ACC112 (cell line): ENCODE measurements around the gene DPH2.
A peak's percentile ranks its signal among the peaks of the same experiment; 100 is the strongest.

Experiments used
- H2AFZ ChIP-seq: fragments of 200-600 bp; sonication (generic); one replicate; pipeline ENCODE4 v1.6.0; 2017; ENCODE audit warnings: antibody characterized with exemption, low read length; ENCODE audit not compliant: unreplicated experiment
- H3K27ac ChIP-seq: fragments of 200-600 bp; sonication (generic); 2 replicates; pipeline ENCODE4 v1.5.1; 2014; ENCODE audit warnings: low read depth, mild to moderate bottlenecking, antibody characterized with exemption, low read length, moderate library complexity
- H3K27me3 ChIP-seq: fragments of 200-600 bp; sonication (generic); 2 replicates; pipeline ENCODE4 v1.6.1; 2014; ENCODE audit warnings: mild to moderate bottlenecking, antibody characterized with exemption, low read length, moderate library complexity, mixed read lengths; ENCODE audit not compliant: insufficient read depth
- H3K36me3 ChIP-seq: fragments of 200-600 bp; sonication (generic); 2 replicates; pipeline ENCODE4 v1.6.1; 2016; ENCODE audit warnings: mild to moderate bottlenecking, antibody characterized with exemption, low read length, moderate library complexity, mixed read lengths; ENCODE audit not compliant: insufficient read depth
- H3K4me1 ChIP-seq: fragments of 200-600 bp; sonication (generic); one replicate; pipeline ENCODE4 v1.6.1; 2016; ENCODE audit warnings: low read length, mixed read lengths; ENCODE audit not compliant: insufficient read depth, unreplicated experiment, control insufficient read depth
- H3K4me3 ChIP-seq: fragments of 200-600 bp; sonication (generic); 2 replicates; pipeline ENCODE4 v1.5.1; 2014; ENCODE audit warnings: mild to moderate bottlenecking, low read depth, low read length
- H3K79me2 ChIP-seq: fragments of 200-600 bp; sonication (generic); one replicate; pipeline ENCODE4 v1.6.0; 2016; ENCODE audit warnings: low read length; ENCODE audit not compliant: control insufficient read depth, unreplicated experiment, insufficient read depth

Gene DPH2

DNA sequence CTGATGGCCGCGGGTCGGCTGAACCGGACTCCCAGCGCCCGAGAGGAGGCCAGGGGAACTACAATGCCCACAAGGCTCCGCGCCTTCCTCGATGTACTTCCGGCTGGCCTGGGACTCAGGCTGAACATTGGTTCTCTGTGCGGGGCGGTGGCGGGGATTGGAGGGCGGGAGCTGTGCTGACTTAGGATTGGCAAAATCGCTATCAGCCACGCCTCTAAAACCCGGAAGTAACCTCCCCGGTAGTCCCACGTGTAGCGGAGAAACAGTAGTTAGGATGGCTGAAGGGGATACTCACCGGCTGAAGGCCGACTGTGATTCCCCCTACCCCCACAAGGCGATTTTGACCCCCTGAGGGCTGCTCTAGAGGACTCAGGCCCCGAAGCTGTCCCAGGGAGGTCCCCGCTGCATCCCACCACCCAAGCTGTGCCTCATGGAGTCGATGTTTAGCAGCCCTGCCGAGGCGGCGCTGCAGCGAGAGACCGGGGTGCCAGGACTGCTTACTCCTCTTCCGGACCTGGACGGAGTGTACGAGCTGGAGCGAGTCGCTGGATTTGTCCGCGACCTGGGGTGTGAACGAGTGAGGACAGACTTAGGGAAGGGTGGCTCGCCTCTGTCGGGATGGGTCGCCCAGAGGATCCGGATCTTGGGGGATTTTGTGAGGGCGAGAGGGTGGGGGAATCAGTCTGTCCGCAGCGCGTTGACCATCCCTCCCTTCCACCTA lies at the start of gene DPH2:
TSS of gene DPH2 (plus strand) at position 265 of the 721 bp plus-strand sequence. CDS start at position 431, 166 bp downstream.
- no peaks in the 10 kb centered on the region; the same call in 1 of the 2 replicates for H3K36me3 ChIP-seq
- no peak within 1 kb of the TSS for H3K27ac ChIP-seq
- H3K79me2 ChIP-seq: peaks cover 9% of the 10 kb centered on the region
- H3K4me1 ChIP-seq: peaks cover 7% of the 10 kb centered on the region
- H3K27me3 ChIP-seq: no peaks in the 10 kb centered on the region
- peak within 1 kb of the TSS; percentile 97 for H2AFZ ChIP-seq
- peak within 1 kb of the TSS; percentile 99 for H3K4me3 ChIP-seq

- Histone ChIP-seq H3K27me3 (no peaks in the 10 kb centered on the region), H3K27ac (peak overlapping the region; percentile 61; the same call in 1 of the 2 replicates), H3K79me2 (no peaks in the 10 kb centered on the region), H3K4me3 (no peak overlapping the region), H3K36me3 (peaks cover 5% of the 10 kb centered on the region; the same call in 1 of the 2 replicates), H2AFZ (no peak overlapping the region), H3K4me1 (peaks cover 11% of the 10 kb centered on the region)
Measured at GRCh38 chr1:43921022-43921421, 48.8 kb upstream of the DPH2 start.

- no peaks in the 10 kb centered on the region for H3K79me2 ChIP-seq
- H3K4me1 ChIP-seq: peaks cover 11% of the 10 kb centered on the region
- H3K27ac ChIP-seq: no peak overlapping the region
- H3K27me3 ChIP-seq: no peaks in the 10 kb centered on the region
- H3K36me3 ChIP-seq: peaks cover 5% of the 10 kb centered on the region; the same call in 1 of the 2 replicates
- no peak overlapping the region for H2AFZ ChIP-seq
- no peak overlapping the region for H3K4me3 ChIP-seq
Measured at GRCh38 chr1:43924516-43924915, 45.3 kb upstream of the DPH2 start.

DNA sequence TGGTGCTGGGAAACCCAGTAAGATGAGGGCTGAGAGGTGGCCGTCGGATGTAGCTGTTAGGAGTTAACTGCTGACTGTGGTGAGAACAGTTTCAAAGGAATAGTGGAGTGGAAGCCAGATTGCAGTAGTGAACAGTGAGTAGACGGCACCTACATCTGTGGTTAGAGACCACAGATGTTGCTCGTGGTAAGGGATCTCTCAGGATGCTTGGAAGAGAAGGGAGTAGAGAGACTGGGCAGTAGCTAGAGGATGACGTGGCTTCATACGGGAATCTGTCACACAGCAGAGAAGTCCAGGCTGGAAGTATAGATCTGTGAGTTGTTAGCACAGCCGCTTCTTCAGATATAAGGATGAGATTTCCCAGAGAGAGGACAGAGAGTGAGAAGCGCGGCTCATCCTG lies 44.0 kb upstream of the DPH2 start:
- H2AFZ ChIP-seq: no peak overlapping the region
- no peaks in the 10 kb centered on the region for H3K27me3 ChIP-seq
- H3K27ac ChIP-seq: no peak overlapping the region
- no peak overlapping the region for H3K4me3 ChIP-seq
- H3K79me2 ChIP-seq: no peaks in the 10 kb centered on the region
- peaks cover 11% of the 10 kb centered on the region for H3K4me1 ChIP-seq
- H3K36me3 ChIP-seq: peaks cover 12% of the 10 kb centered on the region; the same call in 1 of the 2 replicates

DNA sequence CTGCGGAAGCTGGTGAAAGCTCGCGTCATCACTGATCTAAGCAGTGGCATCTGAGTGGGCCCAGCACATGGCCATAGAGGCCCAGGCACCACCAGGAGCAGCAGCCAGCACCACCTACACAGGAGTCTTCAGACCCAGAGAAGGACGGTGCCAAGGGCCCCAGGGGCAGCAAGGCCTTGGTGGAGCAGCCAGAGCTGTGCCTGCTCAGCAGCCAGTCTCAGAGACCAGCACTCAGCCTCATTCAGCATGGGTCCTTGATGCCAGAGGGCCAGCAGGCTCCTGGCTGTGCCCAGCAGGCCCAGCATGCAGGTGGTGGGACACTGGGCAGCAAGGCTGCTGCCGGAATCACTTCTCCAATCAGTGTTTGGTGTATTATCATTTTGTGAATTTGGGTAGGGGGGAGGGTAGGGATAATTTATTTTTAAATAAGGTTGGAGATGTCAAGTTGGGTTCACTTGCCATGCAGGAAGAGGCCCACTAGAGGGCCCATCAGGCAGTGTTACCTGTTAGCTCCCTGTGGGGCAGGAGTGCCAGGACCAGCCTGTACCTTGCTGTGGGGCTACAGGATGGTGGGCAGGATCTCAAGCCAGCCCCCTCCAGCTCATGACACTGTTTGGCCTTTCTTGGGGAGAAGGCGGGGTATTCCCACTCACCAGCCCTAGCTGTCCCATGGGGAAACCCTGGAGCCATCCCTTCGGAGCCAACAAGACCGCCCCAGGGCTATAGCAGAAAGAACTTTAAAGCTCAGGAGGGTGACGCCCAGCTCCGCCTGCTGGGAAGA lies 39.5 kb upstream of the DPH2 start:
- Histone ChIP-seq H3K4me1 (peaks cover 13% of the 10 kb centered on the region), H3K4me3 (no peak overlapping the region), H3K79me2 (no peaks in the 10 kb centered on the region), H3K36me3 (peaks cover 10% of the 10 kb centered on the region; the same call in 1 of the 2 replicates), H3K27ac (no peak overlapping the region), H3K27me3 (peaks cover 2% of the 10 kb centered on the region; the same call in 1 of the 2 replicates), H2AFZ (no peak overlapping the region)

DNA sequence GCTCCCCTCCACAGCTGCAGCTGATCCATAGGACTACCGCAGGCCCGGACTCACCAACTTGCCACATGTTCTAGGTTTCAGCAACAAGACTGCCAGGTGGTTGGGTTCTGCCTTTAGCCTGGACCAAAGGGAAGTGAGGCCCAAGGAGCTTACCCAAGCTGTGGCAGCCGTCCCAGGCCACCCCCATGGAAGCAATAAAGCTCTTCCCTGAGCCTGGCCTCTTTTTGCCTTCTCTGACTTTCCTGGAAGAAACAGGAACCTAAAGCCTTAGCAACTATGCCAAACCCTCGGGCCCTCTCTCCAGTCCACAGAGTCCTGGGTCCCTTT lies 38.9 kb upstream of the DPH2 start:
- Histone ChIP-seq H3K27me3 (peaks cover 7% of the 10 kb centered on the region; the same call in 1 of the 2 replicates), H3K4me1 (peaks cover 13% of the 10 kb centered on the region), H3K27ac (no peak overlapping the region), H3K79me2 (no peaks in the 10 kb centered on the region), H2AFZ (no peak overlapping the region), H3K36me3 (peaks cover 8% of the 10 kb centered on the region; the same call in 1 of the 2 replicates), H3K4me3 (no peak overlapping the region)

DNA sequence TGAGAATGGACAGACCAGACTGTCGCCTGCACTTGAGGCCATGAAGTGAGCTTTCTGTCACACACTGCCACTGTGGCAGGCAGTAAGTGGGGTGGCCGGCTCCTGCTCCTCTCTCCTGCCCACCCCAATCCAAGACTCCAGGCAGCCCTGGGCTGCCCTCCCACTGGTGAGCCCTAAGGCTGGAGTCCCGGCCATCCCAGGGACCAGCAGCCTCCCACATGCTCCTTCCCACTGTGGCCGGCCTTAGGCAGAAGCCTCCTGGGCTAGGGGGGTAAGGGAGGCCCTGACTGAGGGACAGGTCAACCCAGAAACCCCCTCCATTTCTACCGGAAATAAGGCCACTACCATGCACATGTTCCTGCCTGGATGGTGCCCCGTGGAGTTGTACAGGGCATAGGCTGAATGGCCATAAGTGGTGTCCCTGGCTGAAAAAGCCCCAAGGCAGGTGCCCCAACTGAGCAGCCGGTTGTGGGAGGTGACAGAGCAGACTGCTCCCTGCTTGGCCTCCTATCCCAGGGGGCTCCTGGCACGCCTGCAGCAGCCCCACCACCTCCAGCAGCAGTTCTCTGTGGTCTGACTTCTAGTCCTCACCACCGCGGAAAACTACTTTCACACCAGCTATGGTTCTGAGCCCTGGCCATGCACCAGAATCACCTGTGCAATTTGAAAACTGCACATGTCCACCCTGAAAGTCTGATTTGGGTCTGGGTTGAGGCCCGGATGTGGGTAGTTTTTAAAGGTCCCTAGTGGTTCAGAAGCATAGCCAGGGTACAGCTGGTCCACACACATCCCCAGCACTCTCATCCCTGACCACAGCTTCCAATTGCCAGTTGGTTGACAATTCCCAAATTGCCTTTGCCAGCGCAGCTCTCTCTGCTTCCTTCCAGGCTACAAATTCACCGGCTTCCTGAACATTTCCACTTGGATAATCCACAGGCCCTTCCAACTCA lies 37.8 kb upstream of the DPH2 start:
- H3K79me2 ChIP-seq: no peaks in the 10 kb centered on the region
- peaks cover 8% of the 10 kb centered on the region; the same call in 1 of the 2 replicates for H3K36me3 ChIP-seq
- peaks cover 13% of the 10 kb centered on the region for H3K4me1 ChIP-seq
- no peak overlapping the region for H3K27ac ChIP-seq
- no peak overlapping the region for H3K4me3 ChIP-seq
- peaks cover 9% of the 10 kb centered on the region; the same call in 1 of the 2 replicates for H3K27me3 ChIP-seq
- H2AFZ ChIP-seq: no peak overlapping the region

DNA sequence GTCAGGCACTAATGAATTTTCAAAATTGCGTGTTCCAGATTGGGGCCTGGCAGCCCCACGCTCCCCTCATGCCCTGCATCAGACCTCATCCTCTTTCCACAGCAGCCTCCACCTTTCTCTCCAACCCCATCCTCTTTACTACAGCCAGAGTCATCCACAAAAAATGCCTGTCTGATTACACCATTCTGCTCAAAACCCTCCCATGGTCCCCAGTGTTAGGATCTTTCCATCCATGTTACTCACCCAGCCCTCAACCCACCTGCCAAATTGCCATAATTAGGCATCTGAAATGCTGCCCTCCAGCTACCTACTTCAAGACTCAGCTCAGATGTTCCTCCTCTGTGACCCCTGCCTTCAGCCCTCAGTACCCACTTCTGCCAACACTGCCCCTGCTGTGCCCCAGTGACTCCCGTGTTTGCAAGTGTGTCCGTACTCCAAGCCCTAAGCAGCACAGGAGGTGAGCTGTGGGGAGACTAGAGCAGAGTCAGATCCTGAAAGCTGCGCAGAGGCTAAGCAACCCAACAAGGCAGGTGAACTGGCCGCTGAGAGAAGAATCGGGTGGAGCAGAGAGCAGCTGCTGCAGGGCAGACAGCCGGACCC lies 36.9 kb upstream of the DPH2 start:
- H2AFZ ChIP-seq: no peak overlapping the region
- H3K27me3 ChIP-seq: peaks cover 9% of the 10 kb centered on the region; the same call in 1 of the 2 replicates
- peaks cover 8% of the 10 kb centered on the region; the same call in 1 of the 2 replicates for H3K36me3 ChIP-seq
- no peak overlapping the region for H3K27ac ChIP-seq
- no peaks in the 10 kb centered on the region for H3K79me2 ChIP-seq
- H3K4me1 ChIP-seq: peaks cover 13% of the 10 kb centered on the region
- peak overlapping the region; percentile 68 for H3K4me3 ChIP-seq

DNA sequence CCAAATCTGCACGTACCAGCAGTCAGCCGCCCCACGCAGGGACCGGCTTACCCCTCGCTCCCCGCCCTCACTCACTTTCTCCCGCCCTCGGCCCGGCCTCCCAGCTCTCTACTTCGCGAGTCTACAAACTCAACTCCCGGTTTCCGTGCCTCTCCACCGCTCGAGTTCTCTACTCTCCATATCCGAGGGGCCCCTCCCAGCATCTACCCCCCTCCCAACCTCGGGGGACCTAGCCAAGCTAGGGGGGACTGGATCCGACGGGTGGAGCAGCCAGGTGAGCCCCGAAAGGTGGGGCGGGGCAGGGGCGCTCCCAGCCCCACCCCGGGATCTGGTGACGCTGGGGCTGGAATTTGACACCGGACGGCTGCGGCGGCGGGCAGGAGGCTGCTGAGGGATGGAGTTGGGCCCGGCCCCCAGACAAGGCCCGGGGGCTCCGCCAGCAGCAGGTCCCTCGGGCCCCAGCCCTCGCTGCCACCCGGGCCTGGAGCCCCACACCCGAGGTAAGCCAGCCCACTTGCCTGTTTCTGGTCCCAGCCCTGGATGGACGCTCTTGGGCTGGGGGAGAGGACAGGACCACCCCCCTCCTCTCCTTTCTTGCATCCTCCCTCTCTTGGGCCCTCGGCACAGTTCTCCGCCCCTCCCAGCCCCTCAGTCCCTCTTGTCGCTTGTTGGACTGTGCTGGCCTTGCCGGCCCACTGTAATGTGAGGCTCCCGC lies 36.3 kb upstream of the DPH2 start, which contains the start of gene ARTN:
TSS of gene ARTN (plus strand) at position 416 of the 715 bp plus-strand sequence. CDS start 1,856 bp downstream, outside the sequence.
- H3K27ac ChIP-seq: no peak within 1 kb of the TSS
- peaks cover 13% of the 10 kb centered on the region for H3K4me1 ChIP-seq
- H3K27me3 ChIP-seq: peaks cover 9% of the 10 kb centered on the region; the same call in 1 of the 2 replicates
- no peak within 1 kb of the TSS for H2AFZ ChIP-seq
- H3K4me3 ChIP-seq: peak within 1 kb of the TSS; percentile 68
- H3K36me3 ChIP-seq: peaks cover 8% of the 10 kb centered on the region; the same call in 1 of the 2 replicates
- no peaks in the 10 kb centered on the region for H3K79me2 ChIP-seq
